Measurements from ENCODE around the gene DLEC1.
"Not testable (repeated sequence)": the region's sequence is repeated elsewhere in the genome, so short reads cannot be mapped to it uniquely, and the experiment has no call there.

DLEC1 gene

GRCh38 chr3:38133557-38134405, 94.8 kb downstream of the DLEC1 start:
- Histone ChIP-seq H3K27me3 (ENCODE audit: low read depth, low read length) (no peaks in the 10 kb centered on the region), H3K9me3 (ENCODE audit: control insufficient read depth in 1 of 2, low read length in 2 of 2) (no peaks in the 10 kb centered on the region), H3K4me1 (ENCODE audit: control insufficient read depth in 1 of 2, insufficient read depth in 2 of 2, low read length in 2 of 2) (peaks cover 14 to 21% of the 10 kb centered on the region in 2 donors), H3K36me3 (ENCODE audit: control insufficient read depth in 1 of 2, insufficient read depth in 2 of 2, low read length in 2 of 2) (peaks cover 46 to 47% of the 10 kb centered on the region in 2 donors), H3K4me3 (ENCODE audit: low read depth in 1 of 2, low read length in 2 of 2) (no peak overlapping the region), H3K27ac (ENCODE audit: low read length) (peak overlapping the region; percentile 48)

GRCh38 chr3:38134517-38135143, 95.6 kb downstream of the DLEC1 start:
- not testable (repeated sequence) for H3K27me3 ChIP-seq (ENCODE audit: low read depth, low read length); H3K27ac ChIP-seq (ENCODE audit: low read length); H3K9me3 ChIP-seq (ENCODE audit: control insufficient read depth in 1 of 2, low read length in 2 of 2); H3K4me3 ChIP-seq (ENCODE audit: low read depth in 1 of 2, low read length in 2 of 2)
- H3K36me3 ChIP-seq (ENCODE audit: control insufficient read depth in 1 of 2, insufficient read depth in 2 of 2, low read length in 2 of 2), result peaks cover 37 to 39% of the 10 kb centered on the region in 2 donors
- H3K4me1 ChIP-seq (ENCODE audit: control insufficient read depth in 1 of 2, insufficient read depth in 2 of 2, low read length in 2 of 2), result peaks cover 19 to 28% of the 10 kb centered on the region in 2 donors

- peaks cover 30 to 34% of the 10 kb centered on the region in 2 donors for H3K36me3 ChIP-seq (ENCODE audit: control insufficient read depth in 1 of 2, insufficient read depth in 2 of 2, low read length in 2 of 2)
- peaks cover 20 to 31% of the 10 kb centered on the region in 2 donors for H3K4me1 ChIP-seq (ENCODE audit: control insufficient read depth in 1 of 2, insufficient read depth in 2 of 2, low read length in 2 of 2)
- H3K27me3 ChIP-seq (ENCODE audit: low read depth, low read length); H3K9me3 ChIP-seq (ENCODE audit: control insufficient read depth in 1 of 2, low read length in 2 of 2): not testable (repeated sequence)
- peak overlapping the region; percentile 81 to 89 for H3K4me3 ChIP-seq (ENCODE audit: low read depth in 1 of 2, low read length in 2 of 2)
- peak overlapping the region; percentile 76 for H3K27ac ChIP-seq (ENCODE audit: low read length)
Observed at GRCh38 chr3:38135621-38136277, 96.7 kb downstream of the DLEC1 start.

- Histone ChIP-seq H3K4me3 (ENCODE audit: low read depth in 1 of 2, low read length in 2 of 2) (peak overlapping the region; percentile 81 to 89), H3K9me3 (ENCODE audit: control insufficient read depth in 1 of 2, low read length in 2 of 2) (no peaks in the 10 kb centered on the region), H3K4me1 (ENCODE audit: control insufficient read depth in 1 of 2, insufficient read depth in 2 of 2, low read length in 2 of 2) (peaks cover 20 to 31% of the 10 kb centered on the region in 2 donors), H3K27me3 (ENCODE audit: low read depth, low read length) (no peaks in the 10 kb centered on the region), H3K27ac (ENCODE audit: low read length) (peak overlapping the region; percentile 76), H3K36me3 (ENCODE audit: control insufficient read depth in 1 of 2, insufficient read depth in 2 of 2, low read length in 2 of 2) (peaks cover 32 to 34% of the 10 kb centered on the region in 2 donors)
Observed at GRCh38 chr3:38136393-38136776, 97.4 kb downstream of the DLEC1 start.

GRCh38 chr3:38136777-38137614, 98.0 kb downstream of the DLEC1 start, which contains the start of gene ACAA1:
TSS of gene ACAA1 (minus strand) at chr3:38137127. CDS start at chr3:38137035, 92 bp downstream.
- peak within 1 kb of the TSS; percentile 93 for H3K27ac ChIP-seq (ENCODE audit: low read length)
- peak within 1 kb of the TSS; percentile 87 to 89 for H3K4me3 ChIP-seq (ENCODE audit: low read depth in 1 of 2, low read length in 2 of 2)
- H3K4me1 ChIP-seq (ENCODE audit: control insufficient read depth in 1 of 2, insufficient read depth in 2 of 2, low read length in 2 of 2), result peaks cover 20 to 31% of the 10 kb centered on the region in 2 donors
- H3K27me3 ChIP-seq (ENCODE audit: low read depth, low read length), result no peaks in the 10 kb centered on the region
- H3K36me3 ChIP-seq (ENCODE audit: control insufficient read depth in 1 of 2, insufficient read depth in 2 of 2, low read length in 2 of 2), result peaks cover 32 to 34% of the 10 kb centered on the region in 2 donors
- H3K9me3 ChIP-seq (ENCODE audit: control insufficient read depth in 1 of 2, low read length in 2 of 2), result no peaks in the 10 kb centered on the region

GRCh38 chr3:38137615-38138348, 98.8 kb downstream of the DLEC1 start:
- H3K27ac ChIP-seq (ENCODE audit: low read length), result peak overlapping the region; percentile 93
- H3K36me3 ChIP-seq (ENCODE audit: control insufficient read depth in 1 of 2, insufficient read depth in 2 of 2, low read length in 2 of 2), result peaks cover 33 to 35% of the 10 kb centered on the region in 2 donors
- H3K27me3 ChIP-seq (ENCODE audit: low read depth, low read length), result no peaks in the 10 kb centered on the region
- H3K4me1 ChIP-seq (ENCODE audit: control insufficient read depth in 1 of 2, insufficient read depth in 2 of 2, low read length in 2 of 2), result peaks cover 20 to 31% of the 10 kb centered on the region in 2 donors
- peak overlapping the region; percentile 87 to 89 for H3K4me3 ChIP-seq (ENCODE audit: low read depth in 1 of 2, low read length in 2 of 2)
- no peaks in the 10 kb centered on the region for H3K9me3 ChIP-seq (ENCODE audit: control insufficient read depth in 1 of 2, low read length in 2 of 2)

- peaks cover 27% of the 10 kb centered on the region in 2 donors for H3K36me3 ChIP-seq (ENCODE audit: control insufficient read depth in 1 of 2, insufficient read depth in 2 of 2, low read length in 2 of 2)
- peak within 1 kb of the TSS; percentile 93 for H3K27ac ChIP-seq (ENCODE audit: low read length)
- no peaks in the 10 kb centered on the region for H3K27me3 ChIP-seq (ENCODE audit: low read depth, low read length)
- H3K4me1 ChIP-seq (ENCODE audit: control insufficient read depth in 1 of 2, insufficient read depth in 2 of 2, low read length in 2 of 2), result peaks cover 20 to 26% of the 10 kb centered on the region in 2 donors
- H3K9me3 ChIP-seq (ENCODE audit: control insufficient read depth in 1 of 2, low read length in 2 of 2), result no peaks in the 10 kb centered on the region
- peak within 1 kb of the TSS; percentile 87 to 89 for H3K4me3 ChIP-seq (ENCODE audit: low read depth in 1 of 2, low read length in 2 of 2)
Observed at GRCh38 chr3:38138349-38139190, 99.6 kb downstream of the DLEC1 start, which contains the start of gene MYD88. TSS of gene MYD88 (plus strand) at chr3:38138661. CDS start at chr3:38138701, 40 bp downstream.

GRCh38 chr3:38139191-38139590, 100.2 kb downstream of the DLEC1 start:
- H3K4me3 ChIP-seq (ENCODE audit: low read depth in 1 of 2, low read length in 2 of 2), result peak overlapping the region; percentile 87 to 89
- peaks cover 21 to 26% of the 10 kb centered on the region in 2 donors for H3K36me3 ChIP-seq (ENCODE audit: control insufficient read depth in 1 of 2, insufficient read depth in 2 of 2, low read length in 2 of 2)
- no peaks in the 10 kb centered on the region for H3K27me3 ChIP-seq (ENCODE audit: low read depth, low read length)
- peak overlapping the region; percentile 93 for H3K27ac ChIP-seq (ENCODE audit: low read length)
- peaks cover 16 to 25% of the 10 kb centered on the region in 2 donors for H3K4me1 ChIP-seq (ENCODE audit: control insufficient read depth in 1 of 2, insufficient read depth in 2 of 2, low read length in 2 of 2)
- no peaks in the 10 kb centered on the region for H3K9me3 ChIP-seq (ENCODE audit: control insufficient read depth in 1 of 2, low read length in 2 of 2)

GRCh38 chr3:38139652-38140051, 100.6 kb downstream of the DLEC1 start:
- H3K4me1 ChIP-seq (ENCODE audit: control insufficient read depth in 1 of 2, insufficient read depth in 2 of 2, low read length in 2 of 2), result peaks cover 16 to 25% of the 10 kb centered on the region in 2 donors
- H3K9me3 ChIP-seq (ENCODE audit: control insufficient read depth in 1 of 2, low read length in 2 of 2), result no peaks in the 10 kb centered on the region
- no peaks in the 10 kb centered on the region for H3K27me3 ChIP-seq (ENCODE audit: low read depth, low read length)
- peak overlapping the region; percentile 87 to 89 for H3K4me3 ChIP-seq (ENCODE audit: low read depth in 1 of 2, low read length in 2 of 2)
- H3K36me3 ChIP-seq (ENCODE audit: control insufficient read depth in 1 of 2, insufficient read depth in 2 of 2, low read length in 2 of 2), result peaks cover 21 to 22% of the 10 kb centered on the region in 2 donors
- peak overlapping the region; percentile 93 for H3K27ac ChIP-seq (ENCODE audit: low read length)

Measured in muscle layer of duodenum (tissue), 2 donors.